CD1c-positive myeloid dendritic cell (primary cell): Measurements from ENCODE around the gene KLF11.
A peak's percentile ranks its signal among the peaks of the same experiment; 100 is the strongest.

Source experiments
- DNase-seq: peaks from one replicate; pipeline ENCODE4 v3.0.0-alpha.2; 2016; ENCODE audit errors: extremely low spot score

KLF11 gene

GRCh38 chr2:10041711-10042110, 1.6 kb upstream of the KLF11 start:
- DNase-seq, result no peak

DNA sequence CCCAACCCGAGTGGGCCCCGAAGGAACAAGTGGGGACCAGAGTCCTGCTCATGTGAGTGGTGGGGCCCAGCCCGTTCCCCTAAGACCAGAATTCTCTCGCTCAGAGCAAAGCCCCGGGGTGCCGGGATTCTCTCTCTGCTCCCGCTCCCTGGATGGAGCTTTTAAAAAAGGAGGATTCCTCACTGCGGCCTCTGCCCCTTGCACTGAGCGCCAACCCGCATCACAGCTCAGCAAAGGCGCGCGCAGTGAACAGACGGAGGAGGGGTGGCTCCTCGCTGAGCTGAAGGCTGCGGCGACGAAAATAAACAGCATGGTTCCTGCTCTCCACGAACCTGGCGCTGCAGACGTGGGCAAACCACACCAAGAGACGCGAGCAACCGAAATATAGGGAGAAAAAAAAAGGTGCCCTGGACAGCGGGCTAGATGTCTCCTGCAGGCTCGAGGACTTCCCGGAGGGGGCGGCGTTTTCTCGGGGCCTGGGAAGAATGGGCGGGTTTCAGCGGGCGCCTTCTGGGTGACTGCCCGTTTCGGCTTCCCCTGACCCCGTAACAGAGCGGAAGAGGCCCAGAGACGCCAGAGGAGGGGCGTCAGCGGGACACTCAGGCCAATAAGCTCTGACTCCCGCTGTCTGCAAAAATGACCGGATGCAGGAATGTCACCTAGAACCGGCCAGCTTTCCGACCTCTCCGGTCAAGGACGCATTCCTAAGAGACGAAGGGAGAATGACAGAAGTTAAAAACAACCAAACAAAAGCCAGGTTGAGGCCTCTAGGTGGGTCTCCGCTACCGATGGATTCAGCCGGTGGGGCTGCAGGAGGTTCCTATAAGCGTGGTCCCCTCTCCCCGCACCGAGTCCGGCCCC, 819 bp upstream of the KLF11 start:
- DNase-seq, result peak; percentile 87

GRCh38 chr2:10043906-10044601, 704 bp downstream of the KLF11 start:
- peak; percentile 97 for DNase-seq

DNA sequence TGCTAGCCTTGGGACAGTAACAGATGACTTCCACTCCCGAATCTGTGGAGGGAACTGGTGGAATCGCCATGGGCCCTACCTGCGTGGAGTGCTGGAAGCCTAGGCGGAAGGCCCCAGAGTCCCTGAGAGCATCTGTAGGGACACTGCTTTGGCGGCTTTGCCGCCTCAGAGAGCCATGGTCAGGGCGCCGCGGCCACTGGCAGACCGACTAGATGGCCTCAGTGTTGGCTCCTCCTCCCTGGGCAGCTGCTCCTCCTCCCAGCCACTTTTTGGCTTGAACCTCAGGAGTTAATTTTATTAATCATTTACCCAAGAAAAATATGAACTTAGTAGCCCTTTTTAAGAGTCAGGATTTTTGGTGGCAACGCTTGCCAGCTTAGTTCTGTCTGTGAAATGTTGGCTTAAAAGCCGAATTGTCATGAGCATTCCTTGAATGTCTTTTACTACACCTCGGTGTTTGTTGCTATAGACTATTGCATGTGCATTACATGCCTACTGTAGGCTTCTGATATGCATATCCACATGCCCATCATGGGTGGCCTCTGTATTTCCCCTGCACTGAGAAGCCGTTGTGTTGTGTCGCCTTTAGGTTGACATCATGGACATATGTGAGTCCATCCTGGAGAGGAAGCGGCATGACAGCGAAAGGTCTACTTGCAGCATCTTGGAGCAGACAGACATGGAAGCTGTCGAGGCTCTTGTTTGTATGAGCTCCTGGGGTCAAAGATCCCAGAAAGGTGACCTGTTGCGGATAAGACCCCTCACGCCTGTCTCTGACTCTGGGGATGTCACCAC, 2.4 kb downstream of the KLF11 start:
- DNase-seq, result no peak

DNA sequence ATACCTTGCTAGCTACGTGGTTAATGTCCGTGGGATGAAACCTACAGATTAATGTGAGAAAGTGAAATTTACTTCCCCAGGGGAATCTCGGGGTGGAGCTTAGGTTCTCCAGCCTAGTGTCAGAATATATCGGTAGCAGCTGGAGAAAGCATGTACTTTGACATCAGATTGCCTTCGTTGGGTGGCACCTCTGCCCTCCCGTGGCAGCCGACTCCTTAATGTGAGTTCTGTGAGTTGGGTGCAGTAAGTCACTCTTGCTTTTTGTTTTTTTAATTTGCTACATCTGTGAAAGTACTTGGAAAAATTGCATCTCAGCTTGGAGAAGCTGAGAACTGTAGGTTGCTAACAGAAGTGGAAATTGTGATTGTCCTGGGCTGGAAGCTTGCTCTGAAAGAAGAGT, 3.6 kb downstream of the KLF11 start:
- no peak for DNase-seq

DNA sequence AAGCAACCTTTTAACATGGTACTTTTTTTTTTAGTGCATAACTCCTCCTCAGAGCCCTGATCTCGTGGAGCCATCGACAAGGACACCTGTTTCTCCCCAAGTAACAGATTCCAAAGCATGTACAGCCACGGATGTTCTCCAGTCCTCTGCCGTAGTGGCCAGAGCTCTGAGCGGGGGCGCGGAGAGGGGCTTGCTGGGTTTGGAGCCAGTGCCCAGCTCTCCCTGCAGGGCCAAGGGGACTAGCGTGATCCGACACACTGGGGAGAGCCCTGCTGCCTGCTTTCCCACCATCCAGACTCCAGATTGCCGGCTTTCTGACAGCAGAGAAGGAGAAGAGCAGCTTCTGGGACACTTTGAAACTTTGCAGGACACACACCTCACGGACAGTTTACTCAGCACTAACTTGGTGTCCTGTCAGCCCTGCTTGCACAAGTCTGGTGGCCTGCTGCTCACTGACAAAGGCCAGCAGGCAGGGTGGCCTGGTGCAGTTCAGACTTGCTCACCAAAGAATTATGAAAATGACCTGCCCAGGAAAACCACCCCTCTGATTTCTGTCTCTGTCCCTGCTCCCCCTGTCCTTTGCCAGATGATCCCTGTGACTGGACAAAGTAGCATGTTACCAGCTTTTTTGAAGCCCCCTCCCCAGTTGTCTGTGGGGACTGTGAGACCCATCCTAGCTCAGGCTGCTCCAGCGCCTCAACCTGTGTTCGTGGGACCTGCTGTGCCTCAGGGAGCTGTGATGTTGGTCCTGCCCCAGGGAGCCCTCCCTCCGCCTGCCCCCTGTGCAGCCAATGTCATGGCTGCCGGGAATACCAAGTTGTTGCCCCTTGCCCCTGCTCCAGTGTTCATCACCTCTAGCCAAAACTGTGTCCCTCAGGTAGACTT, 4.5 kb downstream of the KLF11 start:
- DNase-seq, result no peak

DNA sequence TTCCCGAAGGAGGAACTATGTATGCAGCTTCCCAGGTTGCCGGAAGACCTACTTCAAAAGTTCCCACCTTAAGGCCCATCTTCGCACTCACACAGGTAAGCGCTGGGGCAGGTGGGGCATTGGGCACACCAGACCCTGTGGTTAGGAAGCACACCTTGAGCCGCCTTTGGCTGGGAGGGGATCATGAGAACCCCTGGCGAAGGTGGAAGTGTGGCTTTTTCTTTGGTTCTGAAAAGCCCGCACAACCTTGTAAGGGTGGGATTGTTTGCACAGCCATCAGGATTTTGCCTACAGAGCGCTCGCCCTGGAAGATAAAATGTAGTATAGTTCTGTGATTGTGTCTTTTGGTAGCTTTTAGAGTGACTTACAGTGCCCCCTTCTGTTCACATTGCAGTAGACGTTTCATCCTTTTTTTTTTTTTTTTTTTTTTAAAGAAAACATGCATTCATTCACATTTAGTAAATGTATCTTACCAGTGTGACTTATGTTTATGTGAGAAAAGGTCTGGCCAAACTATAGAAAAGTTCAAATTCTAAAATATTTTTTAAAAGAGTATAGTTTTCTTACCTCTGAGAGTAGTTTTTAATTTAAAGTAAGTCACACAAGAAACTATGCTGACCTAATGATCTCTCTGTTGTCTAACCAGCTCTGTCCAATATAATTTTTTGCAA, 5.3 kb downstream of the KLF11 start:
- DNase-seq, result peak; percentile 59

DNA sequence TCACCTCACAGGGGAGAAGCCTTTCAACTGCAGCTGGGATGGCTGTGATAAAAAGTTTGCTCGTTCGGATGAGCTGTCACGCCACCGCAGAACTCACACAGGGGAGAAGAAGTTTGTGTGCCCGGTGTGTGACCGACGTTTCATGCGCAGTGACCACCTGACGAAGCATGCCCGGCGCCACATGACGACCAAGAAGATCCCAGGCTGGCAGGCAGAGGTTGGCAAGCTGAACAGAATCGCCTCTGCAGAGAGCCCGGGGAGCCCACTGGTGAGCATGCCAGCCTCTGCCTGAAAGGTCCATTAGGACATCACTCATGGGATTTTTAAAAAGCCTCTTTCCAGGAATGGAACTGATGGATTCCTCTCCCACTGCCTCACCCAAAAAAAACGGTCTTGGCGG, 8.9 kb downstream of the KLF11 start:
- no peak for DNase-seq

GRCh38 chr2:10053351-10053750, 10.0 kb downstream of the KLF11 start:
- DNase-seq, result no peak

DNA sequence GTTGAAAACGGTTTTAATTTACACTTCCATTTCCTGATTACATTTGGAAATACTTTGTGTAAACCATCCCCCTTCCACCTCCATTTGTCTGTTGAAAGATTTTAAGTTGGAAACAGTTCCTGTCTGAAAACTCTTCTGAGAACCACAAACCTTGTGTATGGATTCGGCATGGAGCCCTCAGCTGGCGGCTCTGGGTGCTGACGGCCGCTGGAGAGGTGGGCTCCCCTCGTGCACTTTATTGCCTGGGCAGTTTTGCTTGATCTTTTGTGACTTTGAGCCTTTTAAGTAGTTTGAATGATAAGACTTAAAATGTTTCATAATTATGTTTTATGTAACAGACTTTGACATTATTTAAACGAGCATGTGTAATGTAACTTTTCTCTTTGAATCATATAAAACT, 11.1 kb downstream of the KLF11 start:
- DNase-seq, result no peak

DNA sequence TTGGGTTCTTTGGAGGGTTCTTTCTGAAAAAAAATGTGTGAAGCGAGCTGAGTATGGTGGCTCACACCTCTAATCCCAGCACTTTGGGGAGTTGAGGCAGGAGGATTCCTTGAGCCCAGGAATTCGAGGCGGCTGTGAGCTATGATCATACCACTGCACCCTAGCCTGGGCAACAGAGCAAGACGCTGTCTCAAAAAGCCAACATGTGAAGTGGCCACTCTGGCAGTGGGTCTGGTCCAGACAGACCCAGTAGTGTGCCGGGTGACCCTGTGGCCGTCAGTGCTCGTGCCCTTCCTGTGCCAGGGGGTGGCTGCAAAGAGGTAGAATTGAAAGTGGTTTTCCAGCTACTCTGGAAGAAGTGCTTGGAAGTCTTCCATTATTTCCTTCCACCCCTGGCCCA, 11.6 kb downstream of the KLF11 start:
- no peak for DNase-seq

GRCh38 chr2:10056439-10056838, 13.1 kb downstream of the KLF11 start:
- DNase-seq, result no peak

GRCh38 chr2:10057231-10058107, 14.1 kb downstream of the KLF11 start:
- DNase-seq, result peak; percentile 82

GRCh38 chr2:10058251-10059015, 15.1 kb downstream of the KLF11 start:
- no peak for DNase-seq

DNA sequence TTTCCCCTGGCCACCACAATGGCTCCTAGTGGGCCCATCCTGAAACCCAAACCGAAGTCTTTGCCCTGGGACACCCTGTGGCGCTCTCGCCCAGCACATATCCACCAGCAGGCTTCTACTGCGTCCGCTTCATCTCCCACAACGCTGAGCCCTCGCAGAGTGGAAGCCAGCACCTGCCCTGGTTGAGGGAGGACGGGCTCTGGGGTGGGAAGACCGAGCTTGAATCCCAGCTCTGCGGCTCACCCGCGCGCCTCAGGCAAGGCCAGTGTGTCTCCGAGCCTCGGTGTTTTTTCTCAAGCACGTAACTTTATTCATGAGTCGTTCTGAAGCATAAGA, 15.6 kb downstream of the KLF11 start:
- no peak for DNase-seq

DNA sequence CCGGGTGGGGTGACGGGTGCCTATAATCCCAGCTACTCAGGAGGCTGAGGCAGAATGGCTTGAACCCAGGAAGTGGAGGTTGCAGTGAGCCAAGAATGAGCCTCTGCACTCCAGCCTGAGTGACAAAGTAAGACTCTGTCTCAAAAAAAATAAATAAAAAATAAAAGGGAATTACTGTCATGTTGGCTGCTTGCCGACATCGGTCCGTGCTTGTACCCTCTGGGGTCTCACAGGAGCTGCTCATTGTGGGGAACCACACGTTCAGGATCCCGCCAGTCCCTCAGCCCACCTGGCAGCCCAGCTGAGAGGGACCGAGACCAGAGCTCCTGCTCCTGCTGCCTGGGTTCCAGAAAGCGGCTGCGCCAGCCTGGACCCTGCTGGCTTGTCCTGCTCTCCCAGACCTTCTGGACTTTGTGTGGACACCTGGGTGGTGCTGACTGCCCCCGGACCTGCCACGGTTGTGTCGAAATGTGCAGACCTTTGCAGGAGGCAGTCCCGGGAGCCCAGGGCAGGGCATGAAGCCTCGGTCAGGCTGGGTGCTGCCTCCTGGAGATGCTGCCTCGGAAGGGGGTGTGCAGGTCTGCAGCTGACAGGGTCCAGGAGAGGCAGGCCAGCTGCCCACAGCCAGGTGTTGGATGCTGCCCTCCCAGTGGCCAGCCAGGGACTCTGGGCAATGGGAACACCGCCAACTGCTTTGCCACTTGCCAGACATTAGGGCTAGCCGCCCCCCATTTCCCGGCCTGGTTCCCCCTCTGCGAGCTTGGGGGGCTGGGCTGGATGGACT, 16.4 kb downstream of the KLF11 start:
- DNase-seq, result no peak

DNA sequence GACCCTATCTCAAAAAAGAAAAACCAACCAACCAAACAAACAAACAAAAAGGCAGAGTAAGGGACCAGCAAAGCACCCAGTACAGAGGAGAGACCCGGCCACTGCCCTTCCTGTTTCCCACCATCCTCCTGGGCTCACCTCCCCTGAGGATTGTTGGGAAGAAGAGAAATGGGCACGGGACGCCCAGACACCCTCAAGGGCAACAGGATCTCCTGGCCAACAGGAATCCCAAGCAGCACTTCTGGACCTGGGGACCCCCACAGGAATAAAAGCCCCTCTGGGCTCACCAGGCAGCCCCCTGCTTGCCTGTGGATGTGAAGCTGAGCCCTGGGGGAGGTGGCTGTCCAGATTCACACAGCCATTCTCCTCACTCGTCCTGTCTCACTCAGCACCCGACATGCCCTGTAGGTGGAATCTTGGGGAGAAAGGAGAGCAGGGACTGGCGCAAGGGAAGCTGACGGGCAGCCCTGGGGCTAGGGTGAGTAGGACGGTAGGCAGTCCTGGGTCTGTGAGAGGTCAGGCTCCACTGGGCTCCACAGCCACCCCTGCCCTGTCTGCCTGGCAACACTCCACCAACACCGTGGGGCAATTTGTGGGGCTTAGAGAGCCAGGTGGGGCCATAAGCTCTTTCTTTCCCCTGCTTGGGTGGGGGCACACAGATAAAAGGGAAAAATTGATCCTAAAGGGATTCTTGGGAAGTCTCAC, 18.0 kb downstream of the KLF11 start:
- DNase-seq, result no peak

GRCh38 chr2:10062931-10063365, 19.6 kb downstream of the KLF11 start:
- DNase-seq, result no peak
